G401 (cell line): Measurements from ENCODE around the gene CERT1. TPM values are rescaled to one million over a fixed set of nuclear protein-coding genes. Genes with fewer than 3 reads are reported as not detected.
"Not testable (repeated sequence)": the region's sequence is repeated elsewhere in the genome, so short reads cannot be mapped to it uniquely, and the experiment has no call there.

Experiments
- DNase-seq: peaks from one replicate; pipeline ENCODE4 v3.0.0-alpha.2; 2015; ENCODE audit warnings: low spot score
- in situ Hi-C: cut with HindIII; loops from 2 replicates; pipeline ENCODE4 v1.10.0; 2016; ENCODE audit warnings: low sequenced_read_pairs, mixed read lengths
- total RNA-seq: library from RNA; depleted of rRNA; stranded (reverse); fragments of >200 nt; shearing (Covaris generic); gene quantifications from 2 replicates; pipeline ENCODE4 v1.2.3, GENCODE V29; 2014

CERT1 gene
- total RNA-seq, 1 experiment from 2014 or later: 52.5 TPM

GRCh38 chr5:75525344-75525743 is 13.9 kb upstream of the CERT1 start:
- no peak for DNase-seq
- in situ Hi-C loops: no loop called here

- DNase-seq: no peak
- in situ Hi-C loops: no loop called here
These were observed 13.2 kb upstream of the CERT1 start for GRCh38 chr5:75524591-75524990.

GRCh38 chr5:75524071-75524470 is 12.6 kb upstream of the CERT1 start:
- DNase-seq: no peak
- in situ Hi-C loops: no loop called here

DNA sequence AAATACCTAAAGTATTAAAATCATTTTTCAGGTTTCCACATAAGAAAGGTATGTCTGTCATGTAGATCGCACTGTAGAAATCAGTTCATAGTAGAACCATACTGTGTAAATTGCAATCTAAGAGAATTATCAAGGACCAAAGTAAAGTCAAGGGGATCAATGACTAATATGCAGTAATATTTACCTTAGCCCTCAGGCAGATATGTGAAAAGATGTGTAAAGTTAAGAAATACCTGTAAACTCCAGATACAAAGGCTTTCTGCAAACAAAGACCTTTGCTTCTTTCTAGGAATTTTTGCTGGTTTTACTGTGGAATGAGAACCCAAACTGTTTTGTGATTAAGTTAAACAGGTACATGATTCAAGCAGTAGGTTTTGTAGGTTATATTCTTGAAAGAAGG is 11.8 kb upstream of the CERT1 start:
- in situ Hi-C loops: no loop called here

DNA sequence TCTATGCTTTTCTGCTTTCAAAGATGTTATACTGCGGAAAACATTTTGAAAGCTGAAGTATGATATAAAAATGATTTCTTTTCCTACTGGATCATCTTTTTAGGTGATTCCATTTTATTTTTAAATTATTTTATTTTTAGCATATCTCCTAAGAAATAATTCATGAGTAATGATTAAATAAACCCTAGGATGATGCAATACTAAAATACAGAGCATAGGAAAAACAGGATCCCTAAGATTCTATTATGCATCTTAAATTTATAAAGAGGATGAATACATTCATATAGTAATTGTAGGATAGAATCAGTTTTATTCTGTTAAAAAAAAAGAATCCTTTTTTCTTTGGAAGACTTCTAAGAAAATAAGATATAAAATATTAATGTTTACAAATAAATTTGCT is 11.1 kb upstream of the CERT1 start:
- no peak for DNase-seq
- in situ Hi-C loops: no loop called here

More for the DNA sequence above, 11.8 kb upstream of the CERT1 start:
- no peak for DNase-seq

DNA sequence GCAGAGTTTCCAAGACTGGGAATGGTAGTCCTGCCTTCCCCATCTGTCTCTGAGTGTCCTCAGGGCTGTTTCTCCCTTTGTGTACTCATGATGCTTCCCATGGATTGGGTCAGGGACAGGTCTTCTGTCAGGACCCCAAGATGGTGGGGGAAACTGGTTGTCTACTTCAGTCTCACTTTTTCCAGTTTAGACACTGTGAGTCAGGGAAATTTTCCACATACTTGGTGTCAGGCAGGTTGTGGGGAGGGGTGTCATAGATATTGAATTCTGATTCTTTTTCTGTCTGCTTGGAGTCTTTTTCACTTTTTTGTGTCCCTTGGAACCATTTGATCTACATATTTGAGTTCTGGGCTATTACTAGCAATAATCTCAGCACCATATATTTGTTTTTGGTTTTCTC is 10.6 kb upstream of the CERT1 start:
- in situ Hi-C loops: no loop called here
- DNase-seq: no peak

DNA sequence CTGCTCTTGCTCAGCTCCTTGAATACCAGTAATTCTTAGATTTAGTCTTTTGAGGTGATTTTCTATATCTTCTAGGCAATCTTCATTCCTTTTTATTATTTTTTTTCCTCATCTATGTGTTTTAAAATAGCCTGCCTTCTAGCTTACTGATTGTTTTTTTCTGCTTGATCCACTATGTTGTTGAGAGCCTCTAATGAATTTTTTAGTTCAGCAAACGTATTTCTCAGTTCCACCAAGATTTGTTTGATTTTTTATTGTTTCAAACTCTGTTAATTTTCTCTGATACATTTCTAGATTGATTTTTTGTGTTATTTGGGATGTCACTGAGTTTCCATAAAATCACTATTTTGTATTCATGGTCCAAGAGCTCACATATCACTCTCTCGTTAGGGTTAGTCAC is 9.8 kb upstream of the CERT1 start:
- in situ Hi-C loops: no loop called here
- no peak for DNase-seq

DNA sequence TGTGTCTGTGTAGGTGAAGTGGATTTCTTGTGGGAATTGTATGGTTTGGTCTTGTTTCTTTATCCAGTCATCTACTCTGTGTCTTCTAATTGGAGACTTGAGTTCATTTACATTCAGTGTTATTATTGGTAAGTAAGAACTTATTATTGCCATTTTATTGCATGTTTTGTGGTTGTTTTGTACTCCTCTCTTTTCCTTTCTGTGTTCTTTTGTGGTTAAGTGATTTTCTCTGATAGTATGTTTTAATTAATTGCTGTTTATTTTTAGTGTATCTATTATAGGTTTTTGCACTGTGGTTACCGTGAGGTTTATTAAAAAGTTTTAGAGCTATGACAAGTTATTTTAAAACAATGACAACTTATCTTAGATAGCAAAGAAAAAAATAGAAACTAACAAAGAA is 8.3 kb upstream of the CERT1 start:
- no peak for DNase-seq
- in situ Hi-C loops: no loop called here

DNA sequence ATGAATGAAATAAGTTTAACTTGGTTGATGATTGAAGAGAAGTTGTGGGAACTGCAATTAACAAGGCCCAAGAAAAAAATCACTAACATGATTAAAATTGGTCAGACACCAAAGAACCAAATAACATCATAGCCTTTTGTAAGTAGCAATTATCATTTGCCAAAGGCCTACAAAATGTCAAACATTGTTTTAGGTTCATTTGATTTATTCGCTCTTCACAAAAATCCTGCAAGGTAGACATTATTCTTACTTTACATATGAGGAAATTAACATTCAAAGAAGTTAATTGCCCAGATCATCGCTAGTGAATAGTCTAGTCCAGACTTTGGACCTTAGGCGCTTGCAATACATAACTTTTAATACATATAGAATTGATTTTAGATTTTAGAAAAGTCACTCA is 2.9 kb upstream of the CERT1 start:
- in situ Hi-C loops: no loop called here
- DNase-seq: no peak

DNA sequence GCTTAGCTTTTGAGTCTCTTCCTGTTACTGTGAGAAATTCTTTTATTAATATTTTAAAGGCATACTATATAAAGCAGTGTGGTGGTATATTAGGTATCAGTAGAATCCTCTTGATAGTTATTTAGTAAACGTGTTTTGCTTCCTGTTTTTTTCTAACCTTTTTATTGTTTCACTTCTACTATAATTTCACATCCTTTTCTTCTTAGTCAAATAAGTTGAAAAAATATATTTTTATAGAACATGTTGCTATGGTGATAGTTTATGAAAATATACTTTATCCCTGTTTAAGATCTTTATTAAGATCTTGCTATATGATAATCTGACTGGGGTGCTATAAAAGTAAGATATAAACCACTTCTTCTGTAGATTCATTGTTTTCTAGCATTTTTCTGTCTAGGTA is 2.4 kb upstream of the CERT1 start:
- DNase-seq: no peak
- in situ Hi-C loops: no loop called here

- in situ Hi-C loops: no loop called here
These were observed 1.1 kb upstream of the CERT1 start for GRCh38 chr5:75512383-75513074.

DNA sequence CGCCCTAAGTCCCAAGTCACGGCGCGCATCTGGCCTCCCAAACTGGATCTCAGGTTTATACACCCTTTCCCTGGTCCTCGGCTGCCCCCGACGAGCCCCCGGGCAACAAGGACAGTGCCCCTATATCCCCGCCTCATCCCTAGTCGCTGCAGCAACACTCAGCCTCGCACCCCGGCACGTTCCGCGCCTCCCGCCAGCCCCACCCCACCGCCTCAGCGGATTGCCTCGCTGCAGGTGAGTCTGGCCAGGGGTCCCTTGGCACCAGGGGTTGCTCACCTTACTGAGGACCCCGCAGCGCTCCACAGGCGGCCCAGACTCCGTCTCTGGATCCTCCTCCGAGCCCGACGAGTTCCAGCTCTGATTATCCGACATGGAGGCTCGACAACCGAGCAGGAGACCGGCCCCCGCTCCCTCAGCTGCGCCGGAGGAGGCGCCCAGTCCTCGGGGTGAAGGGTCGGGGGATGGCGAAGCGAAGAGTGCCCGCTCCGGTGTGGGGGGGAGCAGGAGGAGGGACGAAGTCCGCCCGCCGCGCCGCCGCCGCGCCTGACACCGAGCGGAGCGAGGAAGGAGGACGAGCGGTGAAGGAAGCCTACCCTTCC is 494 bp downstream of the CERT1 start:
- DNase-seq: no peak
- in situ Hi-C loops: no loop called here

More at GRCh38 chr5:75512383-75513074, 1.1 kb upstream of the CERT1 start:
- no peak for DNase-seq

DNA sequence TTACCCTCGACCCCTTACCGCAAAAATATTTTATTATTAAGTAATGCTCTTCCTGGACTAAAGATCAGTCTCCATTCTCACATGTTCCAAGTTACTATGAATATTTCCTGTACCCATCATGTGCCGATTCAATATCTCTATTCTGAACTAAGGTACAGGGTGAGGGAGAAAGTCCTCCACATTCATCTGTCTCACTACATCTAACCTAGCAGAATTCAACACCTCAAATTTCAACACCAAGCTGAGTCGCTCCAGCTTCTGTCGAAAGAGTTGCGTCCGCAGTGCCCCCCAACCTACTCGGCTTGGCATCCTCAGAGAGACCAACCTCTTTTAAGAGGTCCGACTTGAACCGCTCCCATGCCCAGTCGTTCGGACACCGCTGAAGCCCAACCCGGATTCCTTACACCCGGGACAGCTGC is 1.0 kb downstream of the CERT1 start:
- in situ Hi-C loops: no loop called here
- DNase-seq: peak; percentile 34

GRCh38 chr5:75509956-75510355 is 1.5 kb downstream of the CERT1 start:
- peak; percentile 12 for DNase-seq
- in situ Hi-C loops: no loop called here

DNA sequence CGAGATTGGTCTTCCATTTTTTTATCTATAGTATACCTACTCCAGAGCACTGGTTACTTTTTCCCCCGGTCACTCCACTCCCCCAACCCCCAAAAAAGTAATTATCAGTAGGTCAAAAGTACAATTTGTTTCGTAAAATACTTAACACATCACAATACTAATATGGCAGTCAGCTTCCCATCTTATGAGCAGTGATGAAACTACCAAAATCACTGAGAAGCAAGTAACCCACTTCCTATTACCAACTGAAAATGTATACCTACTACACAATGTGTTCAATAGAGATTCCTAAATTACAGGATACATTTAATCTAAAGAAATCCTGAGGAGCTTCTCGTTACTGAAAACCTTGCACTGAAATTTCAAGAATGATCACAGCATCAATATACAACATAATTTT is 1.9 kb downstream of the CERT1 start:
- in situ Hi-C loops: no loop called here
- no peak for DNase-seq

DNA sequence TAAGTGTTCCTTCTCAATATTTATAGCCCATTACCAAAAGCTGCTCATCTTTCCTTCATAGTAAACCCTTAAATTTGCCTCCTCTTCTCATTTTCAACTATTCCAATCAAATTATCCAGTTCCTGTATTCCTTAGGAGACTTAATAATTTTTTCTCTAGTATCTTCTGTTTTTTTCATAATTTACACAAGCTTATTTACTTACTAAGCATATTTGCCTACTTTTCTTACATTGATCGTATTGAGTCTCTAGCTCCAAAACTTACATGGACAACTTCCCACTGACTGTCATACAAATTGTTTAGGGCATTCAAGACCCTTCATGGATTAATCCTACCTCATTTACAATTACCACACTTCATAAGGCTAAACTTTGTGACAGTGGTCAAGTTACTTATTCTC is 3.6 kb downstream of the CERT1 start:
- DNase-seq: no peak
- in situ Hi-C loops: no loop called here

DNA sequence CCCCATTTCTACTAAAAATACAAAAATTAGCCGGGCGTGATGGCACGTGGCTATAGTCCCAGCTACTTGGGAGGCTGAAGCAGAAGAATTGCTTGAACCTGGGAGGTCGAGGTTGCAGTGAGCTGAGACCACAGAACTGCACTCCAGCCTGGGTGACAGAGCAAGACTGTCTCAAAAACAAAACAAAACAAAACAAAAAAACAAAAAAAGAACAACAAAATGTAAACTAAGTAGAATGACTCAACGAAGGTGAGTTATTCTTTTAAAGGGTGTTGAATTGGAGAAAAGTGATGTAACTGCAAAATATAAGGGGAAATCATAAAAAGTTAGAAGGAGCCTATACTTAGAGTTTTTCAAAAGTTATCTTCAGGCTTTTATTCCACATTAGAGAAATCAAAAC is 6.3 kb downstream of the CERT1 start:
- DNase-seq, in situ Hi-C loops: not testable (repeated sequence)

GRCh38 chr5:75498875-75499274 is 12.6 kb downstream of the CERT1 start:
- DNase-seq, in situ Hi-C loops: not testable (repeated sequence)

- in situ Hi-C loops: no loop called here
- DNase-seq: no peak
These were observed 13.1 kb downstream of the CERT1 start for GRCh38 chr5:75498208-75498777.

DNA sequence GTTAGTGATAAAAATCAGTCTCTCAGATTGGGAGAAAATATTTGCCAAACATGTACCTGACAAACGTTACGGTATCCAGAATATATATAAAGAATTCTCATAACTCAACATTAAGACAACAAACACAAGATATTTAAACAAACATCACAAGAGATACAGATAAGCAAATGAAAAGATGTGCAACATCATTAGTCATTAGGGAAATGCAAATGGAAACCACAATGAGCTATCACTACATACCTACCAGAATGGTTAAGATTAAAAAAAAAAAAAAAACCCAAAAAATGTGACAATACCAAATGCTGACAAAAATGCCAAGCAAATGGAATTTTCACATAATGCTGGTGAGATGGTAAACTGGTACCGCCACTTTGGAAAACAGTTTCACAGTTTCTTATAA is 15.4 kb downstream of the CERT1 start:
- in situ Hi-C loops: no loop called here
- no peak for DNase-seq

GRCh38 chr5:75491621-75492020 is 19.8 kb downstream of the CERT1 start:
- in situ Hi-C loops: no loop called here
- DNase-seq: no peak
